Lower lobe of right lung (tissue), 2 donors: ENCODE measurements around the gene SEPTIN2. TPM values are rescaled to one million over a fixed set of nuclear protein-coding genes. Genes with fewer than 3 reads are reported as not detected.
"Not testable (repeated sequence)": the region's sequence is repeated elsewhere in the genome, so short reads cannot be mapped to it uniquely, and the experiment has no call there.

Experiments used
- ATAC-seq, 2 donors: fragments of 200-7000 bp; cut with Tn5 transposase; one replicate each; pipeline ENCODE4 v1.9.1; 2020 to 2022; ENCODE audit warnings: mild to moderate bottlenecking in 2 of 2, moderate library complexity in 2 of 2
- DNase-seq: peaks from one replicate; pipeline ENCODE4 v3.0.0-alpha.2; 2020
- H3K27ac ChIP-seq: fragments of 200-600 bp; one replicate; pipeline ENCODE4 v1.8.0; 2022
- H3K27me3 ChIP-seq: fragments of 200-600 bp; one replicate; pipeline ENCODE4 v1.8.0; 2022; ENCODE audit warnings: low read depth
- H3K36me3 ChIP-seq: fragments of 200-600 bp; one replicate; pipeline ENCODE4 v1.8.0; 2022; ENCODE audit warnings: mild to moderate bottlenecking
- H3K4me1 ChIP-seq: fragments of 200-600 bp; one replicate; pipeline ENCODE4 v1.8.0; 2022
- H3K4me3 ChIP-seq: fragments of 200-600 bp; one replicate; pipeline ENCODE4 v1.8.0; 2022; ENCODE audit warnings: mild to moderate bottlenecking
- H3K9me3 ChIP-seq: fragments of 200-600 bp; one replicate; pipeline ENCODE4 v1.8.0; 2022
- intact Hi-C: fragments of 100-400 bp; cut with DNase I; formaldehyde crosslinking; loops from one replicate; pipeline ENCODE4 v1.11.0; 2022
- total RNA-seq: library from RNA; stranded (reverse); fragmentation: NEBNext Ultra II Directional; extraction: Animal tissue kit (Norgen Biotek cat#: 25700); gene quantifications from one replicate; pipeline ENCODE4 v1.2.1, GENCODE V29; 2021
- TF ChIP-seq, protein P1 (sequence below): fragments of 200-600 bp; IDR thresholded peaks from one replicate; pipeline ENCODE4 v1.8.0; 2022; ENCODE audit warnings: antibody characterized with exemption, mild to moderate bottlenecking
- donor health status: DM: no; HTN: yes; CAD: no; lungs with severe emphysema.

The SEPTIN2 gene
- total RNA-seq, 1 donor from 2014 or later = 255 TPM

DNA sequence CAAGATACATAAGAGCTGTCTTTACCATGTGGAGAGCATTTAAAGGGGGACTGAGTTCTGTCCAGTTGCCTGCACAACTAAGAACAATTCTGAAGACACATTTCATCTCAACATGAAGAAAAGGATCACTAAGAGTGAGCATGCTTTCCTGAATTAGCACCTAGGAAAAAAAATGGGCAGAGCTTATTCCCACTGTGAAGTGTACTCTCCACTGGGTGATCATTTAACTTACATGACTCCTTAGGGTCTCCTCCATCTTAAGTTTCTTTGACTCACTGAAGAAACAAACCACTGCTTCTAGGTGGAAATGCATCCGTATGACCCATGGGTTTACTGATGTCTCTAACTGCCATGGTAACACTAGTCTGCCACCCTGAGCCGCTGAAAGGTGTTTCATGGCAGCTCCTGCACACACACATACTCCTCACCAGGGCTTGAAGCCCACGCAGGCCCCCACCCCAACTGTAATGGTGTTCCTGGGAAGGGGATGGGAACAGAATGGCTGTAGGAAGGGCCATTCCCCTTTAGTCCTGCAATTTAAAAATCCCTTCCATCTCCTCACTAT lies 27.3 kb upstream of the SEPTIN2 start:
- TF ChIP-seq, protein P1, sequence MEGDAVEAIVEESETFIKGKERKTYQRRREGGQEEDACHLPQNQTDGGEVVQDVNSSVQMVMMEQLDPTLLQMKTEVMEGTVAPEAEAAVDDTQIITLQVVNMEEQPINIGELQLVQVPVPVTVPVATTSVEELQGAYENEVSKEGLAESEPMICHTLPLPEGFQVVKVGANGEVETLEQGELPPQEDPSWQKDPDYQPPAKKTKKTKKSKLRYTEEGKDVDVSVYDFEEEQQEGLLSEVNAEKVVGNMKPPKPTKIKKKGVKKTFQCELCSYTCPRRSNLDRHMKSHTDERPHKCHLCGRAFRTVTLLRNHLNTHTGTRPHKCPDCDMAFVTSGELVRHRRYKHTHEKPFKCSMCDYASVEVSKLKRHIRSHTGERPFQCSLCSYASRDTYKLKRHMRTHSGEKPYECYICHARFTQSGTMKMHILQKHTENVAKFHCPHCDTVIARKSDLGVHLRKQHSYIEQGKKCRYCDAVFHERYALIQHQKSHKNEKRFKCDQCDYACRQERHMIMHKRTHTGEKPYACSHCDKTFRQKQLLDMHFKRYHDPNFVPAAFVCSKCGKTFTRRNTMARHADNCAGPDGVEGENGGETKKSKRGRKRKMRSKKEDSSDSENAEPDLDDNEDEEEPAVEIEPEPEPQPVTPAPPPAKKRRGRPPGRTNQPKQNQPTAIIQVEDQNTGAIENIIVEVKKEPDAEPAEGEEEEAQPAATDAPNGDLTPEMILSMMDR = no peak
- ATAC-seq = no peak
- H3K27me3 ChIP-seq = no peaks in the 10 kb centered on the region

DNA sequence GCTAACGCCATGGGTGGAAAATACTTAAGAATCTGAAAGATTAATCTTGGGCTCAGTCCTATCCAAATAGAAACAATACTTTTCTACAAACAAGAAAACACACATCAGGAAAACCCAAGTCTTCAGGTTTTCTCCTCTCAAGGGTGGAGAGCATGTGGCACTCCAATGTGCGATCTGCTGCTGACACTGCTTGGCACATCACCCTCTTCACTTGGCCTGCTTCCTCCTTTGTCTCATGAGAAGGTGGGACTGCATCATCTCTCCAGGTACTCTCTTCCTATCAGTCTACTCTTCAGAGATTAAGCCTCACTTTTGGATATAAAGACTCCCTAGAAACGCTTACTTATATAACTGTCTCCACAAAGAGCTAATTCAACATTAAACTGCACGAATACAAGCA lies 26.7 kb upstream of the SEPTIN2 start:
- Histone ChIP-seq H3K27ac (no peak overlapping the region), H3K4me1 (no peaks in the 10 kb centered on the region), H3K4me3 (no peak overlapping the region), H3K27me3 (no peaks in the 10 kb centered on the region), H3K36me3 (peaks cover 6% of the 10 kb centered on the region), H3K9me3 (no peaks in the 10 kb centered on the region)
- DNase-seq = no peak
- TF ChIP-seq, protein P1 = no peak
- ATAC-seq = no peak
- intact Hi-C loops = no loop called here

More for the DNA sequence above, 27.3 kb upstream of the SEPTIN2 start:
- Histone ChIP-seq H3K36me3 (peaks cover 6% of the 10 kb centered on the region), H3K4me1 (no peaks in the 10 kb centered on the region), H3K27ac (no peak overlapping the region), H3K4me3 (no peak overlapping the region), H3K9me3 (no peaks in the 10 kb centered on the region)
- DNase-seq = no peak
- intact Hi-C loops = no loop called here

DNA sequence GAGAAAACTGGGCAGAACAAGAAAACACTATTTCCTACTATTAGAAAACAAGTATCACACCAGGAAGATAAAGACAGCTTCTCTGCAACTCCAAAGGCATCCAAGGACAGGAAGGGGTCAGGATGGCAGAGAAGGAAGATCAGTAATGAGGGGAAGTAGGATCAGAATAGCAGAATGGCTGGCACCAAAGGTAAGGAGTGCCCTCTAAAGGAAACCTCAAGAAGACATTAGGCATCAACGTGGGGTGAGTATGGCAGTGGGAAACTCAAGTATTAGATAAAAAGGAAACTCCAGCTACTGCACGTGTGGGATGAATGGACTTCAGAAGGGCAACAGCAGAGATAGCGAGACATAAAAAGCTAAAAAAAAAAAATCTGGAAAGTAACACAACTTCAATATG lies 26.1 kb upstream of the SEPTIN2 start:
- peaks cover 6% of the 10 kb centered on the region for H3K36me3 ChIP-seq
- H3K4me3 ChIP-seq = no peak overlapping the region
- no peaks in the 10 kb centered on the region for H3K9me3 ChIP-seq
- no peak overlapping the region for H3K27ac ChIP-seq
- no peak for ATAC-seq
- intact Hi-C loops = no loop called here
- DNase-seq = no peak
- TF ChIP-seq, protein P1 = no peak
- H3K27me3 ChIP-seq = no peaks in the 10 kb centered on the region
- no peaks in the 10 kb centered on the region for H3K4me1 ChIP-seq

DNA sequence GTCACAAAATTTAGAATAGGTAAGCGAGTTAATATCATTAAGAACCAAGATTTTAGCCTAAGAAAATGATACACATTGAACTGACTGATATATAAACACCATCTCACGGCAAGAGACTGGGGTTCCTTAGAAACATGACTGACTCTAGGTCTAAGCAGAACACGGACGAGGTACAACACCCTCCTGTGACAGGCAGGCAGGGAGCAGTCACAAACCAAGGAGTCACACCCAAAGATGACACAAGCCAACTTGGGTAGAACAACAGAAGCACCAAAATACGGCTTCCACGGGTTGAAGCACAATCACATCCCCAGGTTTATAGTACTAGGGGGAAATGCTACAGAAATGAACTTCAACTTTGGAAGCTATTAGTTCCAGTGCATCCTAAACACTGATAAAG lies 24.6 kb upstream of the SEPTIN2 start:
- no peaks in the 10 kb centered on the region for H3K9me3 ChIP-seq
- intact Hi-C loops = no loop called here
- ATAC-seq = no peak

DNA sequence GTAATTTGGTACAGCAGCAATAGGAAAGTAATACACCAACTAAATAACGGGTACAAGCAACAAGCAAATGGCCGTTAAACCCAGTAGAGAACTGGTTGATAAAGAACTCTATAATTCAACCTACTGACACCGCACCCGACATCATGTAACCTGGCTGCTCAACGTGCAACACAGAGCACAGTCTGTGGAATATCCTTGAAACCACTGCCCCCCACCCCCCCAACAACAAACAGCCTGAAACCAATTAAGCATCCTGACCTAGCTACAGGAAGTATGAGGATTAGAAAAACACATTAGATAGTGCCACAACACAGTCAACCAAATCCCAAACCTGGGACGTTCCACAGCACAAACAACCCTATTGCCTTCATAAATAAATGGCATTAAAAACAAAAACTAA lies 23.7 kb upstream of the SEPTIN2 start:
- no peak for ATAC-seq
- no peak overlapping the region for H3K27ac ChIP-seq
- no peaks in the 10 kb centered on the region for H3K9me3 ChIP-seq
- intact Hi-C loops = no loop called here
- TF ChIP-seq, protein P1 = no peak
- no peaks in the 10 kb centered on the region for H3K27me3 ChIP-seq
- H3K4me1 ChIP-seq = no peaks in the 10 kb centered on the region
- DNase-seq = no peak
- H3K4me3 ChIP-seq = no peak overlapping the region
- H3K36me3 ChIP-seq = peaks cover 10% of the 10 kb centered on the region

More for the DNA sequence above, 24.6 kb upstream of the SEPTIN2 start:
- DNase-seq = no peak
- Histone ChIP-seq H3K27me3 (no peaks in the 10 kb centered on the region), H3K4me1 (no peaks in the 10 kb centered on the region), H3K36me3 (peaks cover 6% of the 10 kb centered on the region), H3K27ac (no peak overlapping the region), H3K4me3 (no peak overlapping the region)
- TF ChIP-seq, protein P1 = no peak

DNA sequence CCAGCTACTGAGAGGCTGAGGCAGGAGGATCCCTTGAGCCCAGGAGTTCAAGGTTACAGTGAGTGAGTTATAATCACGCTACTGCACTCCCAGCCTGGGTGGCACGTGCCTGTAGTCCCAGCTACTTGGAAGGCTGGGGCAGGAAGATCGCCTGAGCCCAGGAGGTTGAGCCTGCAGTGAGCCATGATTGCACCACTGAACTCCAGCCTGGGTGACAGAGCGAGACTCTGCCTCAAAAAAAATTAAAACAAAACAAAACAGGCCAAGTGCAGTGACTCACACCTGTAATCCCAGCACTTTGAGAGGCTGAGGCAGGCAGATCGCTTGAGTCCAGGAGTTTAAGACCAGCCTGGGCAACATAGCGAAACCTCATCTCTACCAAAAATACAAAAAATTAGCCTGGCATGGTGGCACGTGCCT lies 22.3 kb upstream of the SEPTIN2 start:
- intact Hi-C loops, ATAC-seq: not testable (repeated sequence)

More for the DNA sequence above, 22.3 kb upstream of the SEPTIN2 start:
- H3K36me3 ChIP-seq = peaks cover 13% of the 10 kb centered on the region
- H3K9me3 ChIP-seq, H3K27ac ChIP-seq, H3K27me3 ChIP-seq, DNase-seq, H3K4me3 ChIP-seq, H3K4me1 ChIP-seq: not testable (repeated sequence)
